ENCODE data around the gene HDAC11. TPM values are rescaled to one million over a fixed set of nuclear protein-coding genes. Genes with fewer than 3 reads are reported as not detected.
"Not testable (repeated sequence)": the region's sequence is repeated elsewhere in the genome, so short reads cannot be mapped to it uniquely, and the experiment has no call there.

Gene HDAC11
- total RNA-seq, 1 donor from 2014 or later, result 19.7 TPM

DNA sequence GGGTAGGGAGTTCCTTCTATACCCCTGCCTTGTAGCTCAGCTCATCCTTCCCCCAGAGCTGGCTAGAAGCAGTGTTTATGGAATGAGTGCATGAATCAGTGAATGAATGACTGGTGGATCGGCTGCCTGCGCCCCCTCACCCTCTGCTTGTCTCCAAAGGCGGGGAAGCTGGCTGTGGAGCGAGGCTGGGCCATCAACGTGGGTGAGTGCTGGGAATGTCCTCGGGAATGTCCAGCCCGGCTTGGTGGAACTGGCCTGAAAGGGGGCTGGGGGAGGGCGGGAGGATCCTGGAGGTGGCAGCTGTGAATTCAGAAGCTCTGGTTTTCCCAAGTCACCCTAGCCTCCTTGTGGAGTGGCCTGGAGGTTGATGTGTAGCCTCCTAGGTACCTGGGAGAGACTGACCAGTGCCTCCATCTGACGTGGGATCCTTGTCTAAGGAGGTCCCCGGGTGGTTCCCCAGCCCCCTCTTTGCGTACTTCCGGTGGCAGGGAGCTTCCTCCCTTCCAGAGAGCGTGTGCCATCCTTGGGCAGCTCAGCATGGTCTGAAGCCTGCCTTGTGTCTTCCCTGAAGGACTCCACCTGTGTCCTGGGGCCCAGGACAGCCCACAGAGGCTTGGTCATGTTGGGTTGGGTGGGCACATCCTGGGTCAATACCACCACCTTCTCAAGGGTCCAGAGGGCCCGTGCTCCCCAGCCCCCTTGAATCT is 18.4 kb downstream of the HDAC11 start:
- Histone ChIP-seq H3K27me3 (ENCODE audit: control insufficient read depth, insufficient read depth, low read length) (no peaks in the 10 kb centered on the region), H3K36me3 (ENCODE audit: control insufficient read depth, insufficient read depth, low read length) (no peaks in the 10 kb centered on the region), H3K4me3 (ENCODE audit: low read depth, low read length) (no peak overlapping the region)
- DNase-seq (ENCODE audit: low read depth) (no peak), FAIRE-seq (no peak)
- TF ChIP-seq, protein P1, sequence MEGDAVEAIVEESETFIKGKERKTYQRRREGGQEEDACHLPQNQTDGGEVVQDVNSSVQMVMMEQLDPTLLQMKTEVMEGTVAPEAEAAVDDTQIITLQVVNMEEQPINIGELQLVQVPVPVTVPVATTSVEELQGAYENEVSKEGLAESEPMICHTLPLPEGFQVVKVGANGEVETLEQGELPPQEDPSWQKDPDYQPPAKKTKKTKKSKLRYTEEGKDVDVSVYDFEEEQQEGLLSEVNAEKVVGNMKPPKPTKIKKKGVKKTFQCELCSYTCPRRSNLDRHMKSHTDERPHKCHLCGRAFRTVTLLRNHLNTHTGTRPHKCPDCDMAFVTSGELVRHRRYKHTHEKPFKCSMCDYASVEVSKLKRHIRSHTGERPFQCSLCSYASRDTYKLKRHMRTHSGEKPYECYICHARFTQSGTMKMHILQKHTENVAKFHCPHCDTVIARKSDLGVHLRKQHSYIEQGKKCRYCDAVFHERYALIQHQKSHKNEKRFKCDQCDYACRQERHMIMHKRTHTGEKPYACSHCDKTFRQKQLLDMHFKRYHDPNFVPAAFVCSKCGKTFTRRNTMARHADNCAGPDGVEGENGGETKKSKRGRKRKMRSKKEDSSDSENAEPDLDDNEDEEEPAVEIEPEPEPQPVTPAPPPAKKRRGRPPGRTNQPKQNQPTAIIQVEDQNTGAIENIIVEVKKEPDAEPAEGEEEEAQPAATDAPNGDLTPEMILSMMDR (IDR thresholded peaks at IDR 0.05; ENCODE audit: insufficient read depth, low read length, severe bottlenecking), result no peak

DNA sequence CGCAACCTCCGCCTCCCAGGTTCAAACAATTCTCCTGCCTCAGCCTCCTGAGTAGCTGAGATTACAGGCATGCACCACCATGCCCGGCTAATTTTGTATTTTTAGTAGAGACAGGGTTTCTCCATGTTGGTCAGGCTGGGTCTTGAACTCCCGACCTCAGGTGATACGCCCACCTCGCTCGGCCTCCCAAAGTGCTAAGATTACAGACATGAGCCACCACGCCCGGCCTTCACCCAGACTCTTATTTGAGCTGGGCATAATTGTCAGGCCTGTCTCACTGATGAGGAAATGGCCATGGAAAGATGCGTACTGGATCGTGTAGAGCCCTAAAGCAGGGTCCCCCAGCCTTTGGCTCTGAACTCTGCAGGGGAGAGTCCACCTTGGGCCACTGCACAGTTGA is 19.1 kb downstream of the HDAC11 start:
- FAIRE-seq; H3K27me3 ChIP-seq (ENCODE audit: control insufficient read depth, insufficient read depth, low read length); H3K4me3 ChIP-seq (ENCODE audit: low read depth, low read length); H3K36me3 ChIP-seq (ENCODE audit: control insufficient read depth, insufficient read depth, low read length); DNase-seq (ENCODE audit: low read depth): not testable (repeated sequence)

DNA sequence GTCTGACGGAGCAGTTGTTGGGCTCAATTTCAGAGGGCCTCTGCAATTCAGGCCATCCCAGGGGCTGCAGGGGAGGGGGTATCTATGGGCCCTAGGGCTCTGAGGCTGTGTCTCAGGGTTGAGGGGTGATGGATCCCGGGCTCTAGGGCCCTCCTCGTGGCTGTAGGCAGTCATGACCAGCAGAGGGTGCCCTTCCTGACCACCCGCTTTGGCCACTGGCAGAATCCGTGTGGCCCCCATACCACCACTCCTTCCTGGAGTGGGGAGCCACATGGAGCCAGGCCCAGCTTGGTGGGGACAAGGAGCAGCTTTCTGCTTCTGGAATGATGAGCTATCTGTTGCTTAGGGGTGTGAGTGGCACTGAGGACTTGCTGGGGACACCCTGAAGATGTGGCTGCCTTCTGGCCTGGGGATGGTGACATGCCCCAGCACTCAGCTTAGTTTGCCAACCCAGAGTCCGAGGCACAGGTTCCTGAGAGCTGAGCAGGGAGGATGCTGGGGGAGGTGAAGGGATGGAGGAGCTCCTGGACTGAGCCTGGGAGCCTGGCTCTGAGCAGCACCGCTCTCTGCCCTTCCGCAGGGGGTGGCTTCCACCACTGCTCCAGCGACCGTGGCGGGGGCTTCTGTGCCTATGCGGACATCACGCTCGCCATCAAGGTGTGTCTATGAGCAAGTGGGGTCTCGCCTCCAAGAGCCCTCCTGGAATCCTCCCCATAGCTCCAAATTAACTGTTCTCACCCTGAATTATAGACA is 20.2 kb downstream of the HDAC11 start:
- no peaks in the 10 kb centered on the region for H3K36me3 ChIP-seq (ENCODE audit: control insufficient read depth, insufficient read depth, low read length)
- H3K27me3 ChIP-seq (ENCODE audit: control insufficient read depth, insufficient read depth, low read length), result no peaks in the 10 kb centered on the region
- DNase-seq (ENCODE audit: low read depth), result no peak
- no peak overlapping the region for H3K4me3 ChIP-seq (ENCODE audit: low read depth, low read length)
- FAIRE-seq, result no peak
- TF ChIP-seq, protein P1 (IDR thresholded peaks at IDR 0.05; ENCODE audit: insufficient read depth, low read length, severe bottlenecking), result peak; percentile 55

DNA sequence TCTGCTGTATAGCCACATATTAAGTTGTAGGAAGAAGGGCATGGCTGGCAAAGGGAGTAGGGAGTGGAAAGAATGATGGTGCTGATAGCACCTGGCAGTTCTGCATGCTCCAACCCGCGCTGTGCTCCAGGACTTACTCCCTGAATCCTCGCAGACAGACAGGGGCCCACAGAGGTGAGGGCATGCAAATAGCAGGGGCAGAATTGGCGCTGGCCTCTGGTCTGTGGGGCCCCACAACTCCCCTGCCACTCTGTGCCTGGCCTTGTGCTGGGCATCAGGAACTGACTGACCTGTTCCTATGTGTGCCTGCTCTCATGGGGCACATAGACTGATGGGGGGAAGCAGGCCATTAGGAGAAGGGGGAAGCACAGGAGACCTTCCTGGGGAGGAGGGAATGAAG is 20.9 kb downstream of the HDAC11 start:
- FAIRE-seq (no peak), DNase-seq (ENCODE audit: low read depth) (no peak)
- Histone ChIP-seq H3K36me3 (ENCODE audit: control insufficient read depth, insufficient read depth, low read length) (no peaks in the 10 kb centered on the region), H3K27me3 (ENCODE audit: control insufficient read depth, insufficient read depth, low read length) (no peaks in the 10 kb centered on the region), H3K4me3 (ENCODE audit: low read depth, low read length) (no peak overlapping the region)
- TF ChIP-seq, protein P1 (IDR thresholded peaks at IDR 0.05; ENCODE audit: insufficient read depth, low read length, severe bottlenecking), result no peak

DNA sequence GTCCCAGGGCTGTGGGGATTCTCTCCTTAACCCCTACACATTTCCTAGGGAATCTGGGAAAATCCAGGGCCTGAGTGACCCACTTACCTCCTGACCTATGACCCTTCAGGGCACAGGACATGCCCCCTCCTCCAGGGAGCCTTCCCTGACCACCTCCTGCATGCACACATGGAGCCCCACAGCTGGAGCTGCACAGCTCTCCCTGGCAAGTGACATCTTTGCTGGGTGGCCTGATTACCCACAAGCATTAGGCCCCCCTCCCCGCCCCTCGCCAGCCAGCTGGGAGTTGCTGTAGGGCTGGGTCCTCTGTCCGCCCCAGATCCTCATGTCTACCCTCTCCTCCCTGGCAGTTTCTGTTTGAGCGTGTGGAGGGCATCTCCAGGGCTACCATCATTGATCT is 21.4 kb downstream of the HDAC11 start:
- no peak for FAIRE-seq
- TF ChIP-seq, protein P1 (IDR thresholded peaks at IDR 0.05; ENCODE audit: insufficient read depth, low read length, severe bottlenecking), result no peak
- Histone ChIP-seq H3K36me3 (ENCODE audit: control insufficient read depth, insufficient read depth, low read length) (no peaks in the 10 kb centered on the region), H3K4me3 (ENCODE audit: low read depth, low read length) (no peak overlapping the region), H3K27me3 (ENCODE audit: control insufficient read depth, insufficient read depth, low read length) (no peaks in the 10 kb centered on the region)
- DNase-seq (ENCODE audit: low read depth), result no peak

DNA sequence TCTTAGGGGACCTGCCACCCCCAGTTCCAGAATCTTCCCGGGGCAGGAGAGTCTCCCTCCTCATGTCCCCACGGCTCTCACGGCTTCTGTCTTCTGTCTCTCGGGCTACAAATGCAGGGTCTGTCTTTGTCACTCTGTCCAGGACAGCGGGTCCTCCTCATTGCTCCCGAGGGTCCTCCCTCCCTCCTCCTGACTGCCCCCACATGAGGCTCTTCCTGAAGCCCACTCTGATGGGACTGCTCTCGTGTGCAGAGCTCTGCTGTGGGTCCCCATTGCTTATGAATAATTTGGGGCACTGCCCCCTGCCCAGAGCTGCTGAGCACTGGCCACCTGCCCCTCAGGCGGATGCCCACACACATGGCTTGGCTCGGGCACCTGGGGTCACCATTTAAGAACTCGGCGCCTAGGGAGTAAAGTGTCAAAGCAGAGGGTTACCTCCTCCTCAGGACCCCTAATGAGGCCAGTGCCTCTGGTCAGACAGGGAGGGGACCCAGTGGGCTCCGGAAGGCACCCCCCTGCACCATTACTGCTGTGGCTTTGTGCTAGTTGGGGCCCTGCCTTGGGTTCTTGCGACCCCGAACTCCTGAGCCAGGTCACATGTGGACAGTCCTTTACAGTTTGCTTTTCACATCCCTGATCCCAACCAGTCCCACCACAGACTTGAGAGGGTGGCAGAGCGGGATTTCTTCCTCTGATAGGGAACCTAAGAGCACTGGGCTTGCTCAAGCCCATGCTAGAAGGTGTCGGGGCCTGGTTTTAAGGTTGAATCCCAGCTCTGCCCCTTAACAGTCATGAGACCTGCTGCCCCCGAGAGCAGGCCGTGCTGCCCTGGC is 22.1 kb downstream of the HDAC11 start:
- no peaks in the 10 kb centered on the region for H3K36me3 ChIP-seq (ENCODE audit: control insufficient read depth, insufficient read depth, low read length)
- DNase-seq (ENCODE audit: low read depth) (no peak), FAIRE-seq (no peak)

More for the DNA sequence above, 22.1 kb downstream of the HDAC11 start:
- H3K4me3 ChIP-seq (ENCODE audit: low read depth, low read length), result no peak overlapping the region
- no peaks in the 10 kb centered on the region for H3K27me3 ChIP-seq (ENCODE audit: control insufficient read depth, insufficient read depth, low read length)
- TF ChIP-seq, protein P1 (IDR thresholded peaks at IDR 0.05; ENCODE audit: insufficient read depth, low read length, severe bottlenecking), result no peak
